ENCODE results near the gene PLA2G7.

DNA sequence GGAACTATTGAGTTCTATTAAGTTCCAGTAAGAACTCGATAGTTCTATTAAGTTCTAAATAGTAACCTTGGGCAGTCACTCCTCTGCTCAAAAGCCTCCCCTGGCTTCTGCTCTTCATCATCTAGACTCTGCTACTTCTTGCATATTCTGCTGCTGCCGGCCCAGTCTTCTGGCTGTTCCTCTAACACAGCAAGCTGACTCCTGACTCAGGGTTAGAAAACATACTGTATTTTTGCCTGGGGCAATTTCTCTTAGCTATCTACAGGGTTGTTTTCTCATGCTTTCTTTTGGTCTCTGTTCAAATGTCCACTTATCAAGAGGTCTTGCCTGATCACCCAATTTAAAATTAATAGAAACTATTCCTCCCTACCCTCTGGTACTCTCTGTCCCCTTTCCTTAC lies 67.8 kb downstream of the PLA2G7 start:
- TF ChIP-seq, protein P1, sequence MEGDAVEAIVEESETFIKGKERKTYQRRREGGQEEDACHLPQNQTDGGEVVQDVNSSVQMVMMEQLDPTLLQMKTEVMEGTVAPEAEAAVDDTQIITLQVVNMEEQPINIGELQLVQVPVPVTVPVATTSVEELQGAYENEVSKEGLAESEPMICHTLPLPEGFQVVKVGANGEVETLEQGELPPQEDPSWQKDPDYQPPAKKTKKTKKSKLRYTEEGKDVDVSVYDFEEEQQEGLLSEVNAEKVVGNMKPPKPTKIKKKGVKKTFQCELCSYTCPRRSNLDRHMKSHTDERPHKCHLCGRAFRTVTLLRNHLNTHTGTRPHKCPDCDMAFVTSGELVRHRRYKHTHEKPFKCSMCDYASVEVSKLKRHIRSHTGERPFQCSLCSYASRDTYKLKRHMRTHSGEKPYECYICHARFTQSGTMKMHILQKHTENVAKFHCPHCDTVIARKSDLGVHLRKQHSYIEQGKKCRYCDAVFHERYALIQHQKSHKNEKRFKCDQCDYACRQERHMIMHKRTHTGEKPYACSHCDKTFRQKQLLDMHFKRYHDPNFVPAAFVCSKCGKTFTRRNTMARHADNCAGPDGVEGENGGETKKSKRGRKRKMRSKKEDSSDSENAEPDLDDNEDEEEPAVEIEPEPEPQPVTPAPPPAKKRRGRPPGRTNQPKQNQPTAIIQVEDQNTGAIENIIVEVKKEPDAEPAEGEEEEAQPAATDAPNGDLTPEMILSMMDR (IDR thresholded peaks at IDR 0.05 in 2 of 3, conservative IDR thresholded peaks at IDR 0.05 in 1 of 3; ENCODE audit: control insufficient read depth in 2 of 3, extremely low read depth in 1 of 3, insufficient read depth in 1 of 3, low read depth in 3 of 3, low read length in 3 of 3): no peak
- no peak for TF ChIP-seq SMARCA5 (IDR thresholded peaks at IDR 0.05)
- TF ChIP-seq CREM (IDR thresholded peaks at IDR 0.05; ENCODE audit: low read depth): no peak
- no peak for TF ChIP-seq EZH2 (IDR thresholded peaks at IDR 0.05; ENCODE audit: borderline replicate concordance, control insufficient read depth, low read depth, low read length)
- TF ChIP-seq ZSCAN29 (IDR thresholded peaks at IDR 0.05): no peak
- no peak for TF ChIP-seq POLR2A (IDR thresholded peaks at IDR 0.05; ENCODE audit: low read depth, low read length)
- no peak for TF ChIP-seq MEF2A (IDR thresholded peaks at IDR 0.05; ENCODE audit: insufficient read depth, low read depth, low read length)
- TF ChIP-seq, protein P2, sequence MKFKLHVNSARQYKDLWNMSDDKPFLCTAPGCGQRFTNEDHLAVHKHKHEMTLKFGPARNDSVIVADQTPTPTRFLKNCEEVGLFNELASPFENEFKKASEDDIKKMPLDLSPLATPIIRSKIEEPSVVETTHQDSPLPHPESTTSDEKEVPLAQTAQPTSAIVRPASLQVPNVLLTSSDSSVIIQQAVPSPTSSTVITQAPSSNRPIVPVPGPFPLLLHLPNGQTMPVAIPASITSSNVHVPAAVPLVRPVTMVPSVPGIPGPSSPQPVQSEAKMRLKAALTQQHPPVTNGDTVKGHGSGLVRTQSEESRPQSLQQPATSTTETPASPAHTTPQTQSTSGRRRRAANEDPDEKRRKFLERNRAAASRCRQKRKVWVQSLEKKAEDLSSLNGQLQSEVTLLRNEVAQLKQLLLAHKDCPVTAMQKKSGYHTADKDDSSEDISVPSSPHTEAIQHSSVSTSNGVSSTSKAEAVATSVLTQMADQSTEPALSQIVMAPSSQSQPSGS (IDR thresholded peaks at IDR 0.05; ENCODE audit: low read length): no peak
- TF ChIP-seq, protein P3, sequence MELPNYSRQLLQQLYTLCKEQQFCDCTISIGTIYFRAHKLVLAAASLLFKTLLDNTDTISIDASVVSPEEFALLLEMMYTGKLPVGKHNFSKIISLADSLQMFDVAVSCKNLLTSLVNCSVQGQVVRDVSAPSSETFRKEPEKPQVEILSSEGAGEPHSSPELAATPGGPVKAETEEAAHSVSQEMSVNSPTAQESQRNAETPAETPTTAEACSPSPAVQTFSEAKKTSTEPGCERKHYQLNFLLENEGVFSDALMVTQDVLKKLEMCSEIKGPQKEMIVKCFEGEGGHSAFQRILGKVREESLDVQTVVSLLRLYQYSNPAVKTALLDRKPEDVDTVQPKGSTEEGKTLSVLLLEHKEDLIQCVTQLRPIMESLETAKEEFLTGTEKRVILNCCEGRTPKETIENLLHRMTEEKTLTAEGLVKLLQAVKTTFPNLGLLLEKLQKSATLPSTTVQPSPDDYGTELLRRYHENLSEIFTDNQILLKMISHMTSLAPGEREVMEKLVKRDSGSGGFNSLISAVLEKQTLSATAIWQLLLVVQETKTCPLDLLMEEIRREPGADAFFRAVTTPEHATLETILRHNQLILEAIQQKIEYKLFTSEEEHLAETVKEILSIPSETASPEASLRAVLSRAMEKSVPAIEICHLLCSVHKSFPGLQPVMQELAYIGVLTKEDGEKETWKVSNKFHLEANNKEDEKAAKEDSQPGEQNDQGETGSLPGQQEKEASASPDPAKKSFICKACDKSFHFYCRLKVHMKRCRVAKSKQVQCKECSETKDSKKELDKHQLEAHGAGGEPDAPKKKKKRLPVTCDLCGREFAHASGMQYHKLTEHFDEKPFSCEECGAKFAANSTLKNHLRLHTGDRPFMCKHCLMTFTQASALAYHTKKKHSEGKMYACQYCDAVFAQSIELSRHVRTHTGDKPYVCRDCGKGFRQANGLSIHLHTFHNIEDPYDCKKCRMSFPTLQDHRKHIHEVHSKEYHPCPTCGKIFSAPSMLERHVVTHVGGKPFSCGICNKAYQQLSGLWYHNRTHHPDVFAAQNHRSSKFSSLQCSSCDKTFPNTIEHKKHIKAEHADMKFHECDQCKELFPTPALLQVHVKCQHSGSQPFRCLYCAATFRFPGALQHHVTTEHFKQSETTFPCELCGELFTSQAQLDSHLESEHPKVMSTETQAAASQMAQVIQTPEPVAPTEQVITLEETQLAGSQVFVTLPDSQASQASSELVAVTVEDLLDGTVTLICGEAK (IDR thresholded peaks at IDR 0.05; ENCODE audit: borderline replicate concordance): no peak
- TF ChIP-seq FOS (IDR thresholded peaks at IDR 0.05; ENCODE audit: borderline replicate concordance, extremely low read depth, insufficient read length): no peak
- TF ChIP-seq, protein P4, sequence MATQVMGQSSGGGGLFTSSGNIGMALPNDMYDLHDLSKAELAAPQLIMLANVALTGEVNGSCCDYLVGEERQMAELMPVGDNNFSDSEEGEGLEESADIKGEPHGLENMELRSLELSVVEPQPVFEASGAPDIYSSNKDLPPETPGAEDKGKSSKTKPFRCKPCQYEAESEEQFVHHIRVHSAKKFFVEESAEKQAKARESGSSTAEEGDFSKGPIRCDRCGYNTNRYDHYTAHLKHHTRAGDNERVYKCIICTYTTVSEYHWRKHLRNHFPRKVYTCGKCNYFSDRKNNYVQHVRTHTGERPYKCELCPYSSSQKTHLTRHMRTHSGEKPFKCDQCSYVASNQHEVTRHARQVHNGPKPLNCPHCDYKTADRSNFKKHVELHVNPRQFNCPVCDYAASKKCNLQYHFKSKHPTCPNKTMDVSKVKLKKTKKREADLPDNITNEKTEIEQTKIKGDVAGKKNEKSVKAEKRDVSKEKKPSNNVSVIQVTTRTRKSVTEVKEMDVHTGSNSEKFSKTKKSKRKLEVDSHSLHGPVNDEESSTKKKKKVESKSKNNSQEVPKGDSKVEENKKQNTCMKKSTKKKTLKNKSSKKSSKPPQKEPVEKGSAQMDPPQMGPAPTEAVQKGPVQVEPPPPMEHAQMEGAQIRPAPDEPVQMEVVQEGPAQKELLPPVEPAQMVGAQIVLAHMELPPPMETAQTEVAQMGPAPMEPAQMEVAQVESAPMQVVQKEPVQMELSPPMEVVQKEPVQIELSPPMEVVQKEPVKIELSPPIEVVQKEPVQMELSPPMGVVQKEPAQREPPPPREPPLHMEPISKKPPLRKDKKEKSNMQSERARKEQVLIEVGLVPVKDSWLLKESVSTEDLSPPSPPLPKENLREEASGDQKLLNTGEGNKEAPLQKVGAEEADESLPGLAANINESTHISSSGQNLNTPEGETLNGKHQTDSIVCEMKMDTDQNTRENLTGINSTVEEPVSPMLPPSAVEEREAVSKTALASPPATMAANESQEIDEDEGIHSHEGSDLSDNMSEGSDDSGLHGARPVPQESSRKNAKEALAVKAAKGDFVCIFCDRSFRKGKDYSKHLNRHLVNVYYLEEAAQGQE (IDR thresholded peaks at IDR 0.05; ENCODE audit: low read depth, low read length): no peak
- TF ChIP-seq BRCA1 (IDR thresholded peaks at IDR 0.05; ENCODE audit: low read depth, low read length): no peak
- TF ChIP-seq FOXK2 (IDR thresholded peaks at IDR 0.05): no peak

Data from GM12878 (cell line).